Measurements from ENCODE around the gene GGA1. TPM values are rescaled to one million over a fixed set of nuclear protein-coding genes. Genes with fewer than 3 reads are reported as not detected.
A peak's percentile ranks its signal among the peaks of the same experiment; 100 is the strongest.

Gene GGA1
- total RNA-seq, 3 donors from 2014 or later, result 73.3 to 79.5 (median 77.3) TPM

DNA sequence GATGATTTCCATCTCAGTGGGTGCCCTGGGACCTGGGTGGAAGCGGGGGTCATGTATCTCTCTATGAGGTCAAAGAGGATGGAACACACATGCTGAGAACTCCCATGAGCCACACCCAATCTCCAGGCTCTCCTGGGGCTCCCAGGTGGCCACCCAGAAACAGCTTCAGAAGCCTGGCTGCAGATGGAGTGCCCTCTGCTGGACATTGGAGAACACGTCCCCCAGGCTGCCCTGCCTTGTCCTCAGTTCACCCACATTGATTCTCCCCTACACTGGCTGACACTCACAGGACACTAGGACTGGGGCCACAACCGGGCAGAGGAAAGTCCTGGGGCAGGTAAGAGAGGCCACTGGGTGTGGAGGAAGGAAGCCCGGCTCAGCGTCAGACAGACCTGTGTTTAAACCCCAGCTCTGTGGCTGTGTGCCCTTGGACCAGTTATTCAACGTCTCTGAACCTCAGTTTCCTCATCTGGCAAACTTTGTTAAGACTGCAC is 73.0 kb downstream of the GGA1 start:
- Mint-ChIP-seq H3K27me3 (ENCODE audit: low read depth) (no peaks in the 10 kb centered on the region), H3K9me3 (no peaks in the 10 kb centered on the region), H3K4me3 (no peak overlapping the region), H3K4me1 (ENCODE audit: low read depth) (peaks cover 25% of the 10 kb centered on the region), H3K36me3 (ENCODE audit: insufficient read depth) (no peaks in the 10 kb centered on the region)
- ATAC-seq, result peak; percentile 26 to 29
- DNase-seq, result peak; percentile 70

Other genes with a start within 250 kb of the GGA1 start
- gene ELFN2, start 181.4 kb upstream of the GGA1 start, total RNA-seq, result under 1 TPM; 0.03 to 0.33 (median 0.05) TPM
- 100 to 1,000 TPM; 157 to 188 (median 184) TPM for gene MFNG, start 122.5 kb upstream of the GGA1 start, total RNA-seq
- gene CARD10, start 89.4 kb upstream of the GGA1 start, total RNA-seq, result under 1 TPM in 2 of 3 donors, not detected in 1; 0.26 to 0.35 TPM
- gene CDC42EP1, start 48.4 kb upstream of the GGA1 start, total RNA-seq, result under 1 TPM; 0.13 to 0.42 (median 0.35) TPM
- not detected for gene LGALS2, start 28.7 kb upstream of the GGA1 start, total RNA-seq
- 10 to 100 TPM; 51.1 to 54.3 (median 52.5) TPM for gene SH3BP1, start 30.8 kb downstream of the GGA1 start, total RNA-seq
- gene PDXP, start 49.9 kb downstream of the GGA1 start, total RNA-seq, result 10 to 100 TPM; 39.0 to 50.2 (median 43.7) TPM
- 10 to 100 TPM; 23.5 to 39.5 (median 24.9) TPM for gene LGALS1, start 66.8 kb downstream of the GGA1 start, total RNA-seq
- gene NOL12, start 77.5 kb downstream of the GGA1 start, total RNA-seq, result 10 to 100 TPM; 58.7 to 66.4 (median 65.2) TPM
- gene TRIOBP, start 88.2 kb downstream of the GGA1 start, total RNA-seq, result 10 to 100 TPM; 14.9 to 19.0 (median 17.2) TPM
- gene GCAT, start 199.1 kb downstream of the GGA1 start, total RNA-seq, result 10 to 100 TPM in 1 of 3 donors, 1 to 10 TPM in 2; 6.5 to 12.3 (median 8.6) TPM
- gene GALR3, start 214.5 kb downstream of the GGA1 start, total RNA-seq, result not detected
- gene ANKRD54, start 235.5 kb downstream of the GGA1 start, total RNA-seq, result 10 to 100 TPM; 28.0 to 30.4 (median 29.7) TPM
- 100 to 1,000 TPM; 448 to 518 (median 461) TPM for gene EIF3L, start 240.6 kb downstream of the GGA1 start, total RNA-seq